Hepatocyte (in vitro differentiated cells): ENCODE measurements around the gene RECK.

Experiments
- EZH2 ChIP-seq: fragments of 200-600 bp; sonication (generic); IDR thresholded peaks from 2 replicates; pipeline ENCODE4 v1.6.1; 2016; ENCODE audit warnings: antibody characterized with exemption, mild to moderate bottlenecking, borderline replicate concordance
- EZH2phosphoT487 ChIP-seq: fragments of 200-600 bp; sonication (generic); IDR thresholded peaks from one replicate; pipeline ENCODE4 v1.6.1; 2018; ENCODE audit warnings: antibody characterized with exemption, mild to moderate bottlenecking, low read depth, moderate library complexity; ENCODE audit not compliant: unreplicated experiment, severe bottlenecking
- TF ChIP-seq, protein P1 (sequence below): fragments of 200-600 bp; sonication (generic); IDR thresholded peaks from 2 replicates; pipeline ENCODE4 v1.5.1; 2016; ENCODE audit warnings: antibody characterized with exemption, mild to moderate bottlenecking; ENCODE audit not compliant: poor library complexity

DNA sequence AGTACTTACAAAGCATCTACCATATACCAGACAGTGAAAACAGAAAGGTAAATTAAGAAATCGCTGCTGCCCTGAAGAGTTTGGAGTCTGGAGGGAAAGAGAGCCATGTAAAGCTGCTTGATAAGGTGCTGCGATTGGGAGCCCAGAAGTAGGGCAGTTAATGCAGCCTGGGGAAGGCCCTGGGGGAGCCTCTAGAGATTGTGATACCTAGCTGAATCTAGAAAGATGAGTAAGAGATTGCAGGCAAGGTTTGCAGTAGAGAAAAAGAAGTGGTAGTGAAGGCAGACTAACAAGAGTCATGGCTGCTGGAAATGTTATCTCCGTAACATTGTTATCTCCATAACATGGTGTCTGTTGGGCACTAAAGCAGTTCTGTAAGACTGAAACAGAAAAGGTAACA is 75.8 kb downstream of the RECK start:
- TF ChIP-seq, protein P1, sequence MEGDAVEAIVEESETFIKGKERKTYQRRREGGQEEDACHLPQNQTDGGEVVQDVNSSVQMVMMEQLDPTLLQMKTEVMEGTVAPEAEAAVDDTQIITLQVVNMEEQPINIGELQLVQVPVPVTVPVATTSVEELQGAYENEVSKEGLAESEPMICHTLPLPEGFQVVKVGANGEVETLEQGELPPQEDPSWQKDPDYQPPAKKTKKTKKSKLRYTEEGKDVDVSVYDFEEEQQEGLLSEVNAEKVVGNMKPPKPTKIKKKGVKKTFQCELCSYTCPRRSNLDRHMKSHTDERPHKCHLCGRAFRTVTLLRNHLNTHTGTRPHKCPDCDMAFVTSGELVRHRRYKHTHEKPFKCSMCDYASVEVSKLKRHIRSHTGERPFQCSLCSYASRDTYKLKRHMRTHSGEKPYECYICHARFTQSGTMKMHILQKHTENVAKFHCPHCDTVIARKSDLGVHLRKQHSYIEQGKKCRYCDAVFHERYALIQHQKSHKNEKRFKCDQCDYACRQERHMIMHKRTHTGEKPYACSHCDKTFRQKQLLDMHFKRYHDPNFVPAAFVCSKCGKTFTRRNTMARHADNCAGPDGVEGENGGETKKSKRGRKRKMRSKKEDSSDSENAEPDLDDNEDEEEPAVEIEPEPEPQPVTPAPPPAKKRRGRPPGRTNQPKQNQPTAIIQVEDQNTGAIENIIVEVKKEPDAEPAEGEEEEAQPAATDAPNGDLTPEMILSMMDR, result no peak
- TF ChIP-seq EZH2phosphoT487 (no peak), EZH2 (no peak)
